A204.1 (cell line): Measurements from ENCODE around the gene SLC25A18.
"Not testable (repeated sequence)": the region's sequence is repeated elsewhere in the genome, so short reads cannot be mapped to it uniquely, and the experiment has no call there.

Experiments
- FAIRE-seq: peaks from 2 replicates; lab custom pipeline; 2012; peaks lifted over from hg19 to GRCh38; lab: Jason Lieb, UNC

Gene SLC25A18, protein sequence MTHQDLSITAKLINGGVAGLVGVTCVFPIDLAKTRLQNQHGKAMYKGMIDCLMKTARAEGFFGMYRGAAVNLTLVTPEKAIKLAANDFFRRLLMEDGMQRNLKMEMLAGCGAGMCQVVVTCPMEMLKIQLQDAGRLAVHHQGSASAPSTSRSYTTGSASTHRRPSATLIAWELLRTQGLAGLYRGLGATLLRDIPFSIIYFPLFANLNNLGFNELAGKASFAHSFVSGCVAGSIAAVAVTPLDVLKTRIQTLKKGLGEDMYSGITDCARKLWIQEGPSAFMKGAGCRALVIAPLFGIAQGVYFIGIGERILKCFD

GRCh38 chr22:17562906-17563870 is at the start of gene SLC25A18:
Gene SLC25A18 (plus strand): TSS chr22:17563498. CDS start chr22:17579945, 16,447 bp downstream.
- no peak for FAIRE-seq

GRCh38 chr22:17513612-17514011 is 49.7 kb upstream of the SLC25A18 start:
- no peak for FAIRE-seq

GRCh38 chr22:17514084-17514483 is 49.2 kb upstream of the SLC25A18 start:
- FAIRE-seq, result no peak

DNA sequence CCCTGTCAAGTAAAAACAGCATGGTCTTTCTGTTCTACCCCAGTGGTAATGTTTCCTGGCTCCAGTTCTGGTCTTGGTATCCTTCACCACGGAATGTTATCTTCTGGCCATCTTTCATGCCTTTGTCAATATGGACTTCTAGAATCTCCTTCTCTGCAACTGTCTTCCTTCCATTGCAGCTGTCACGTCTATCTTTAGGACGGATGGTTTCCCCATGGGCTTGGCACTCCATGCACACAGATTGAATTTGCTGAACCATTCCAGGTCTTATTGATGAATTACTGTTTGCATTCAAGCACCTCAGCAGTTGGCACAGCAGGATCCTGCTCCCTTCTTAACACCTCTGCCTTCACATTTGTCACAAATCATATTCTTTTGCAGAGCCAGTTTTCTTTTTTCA is 44.9 kb upstream of the SLC25A18 start:
- no peak for FAIRE-seq

- not testable (repeated sequence) for FAIRE-seq
Measured at GRCh38 chr22:17521971-17522370, 41.3 kb upstream of the SLC25A18 start.

DNA sequence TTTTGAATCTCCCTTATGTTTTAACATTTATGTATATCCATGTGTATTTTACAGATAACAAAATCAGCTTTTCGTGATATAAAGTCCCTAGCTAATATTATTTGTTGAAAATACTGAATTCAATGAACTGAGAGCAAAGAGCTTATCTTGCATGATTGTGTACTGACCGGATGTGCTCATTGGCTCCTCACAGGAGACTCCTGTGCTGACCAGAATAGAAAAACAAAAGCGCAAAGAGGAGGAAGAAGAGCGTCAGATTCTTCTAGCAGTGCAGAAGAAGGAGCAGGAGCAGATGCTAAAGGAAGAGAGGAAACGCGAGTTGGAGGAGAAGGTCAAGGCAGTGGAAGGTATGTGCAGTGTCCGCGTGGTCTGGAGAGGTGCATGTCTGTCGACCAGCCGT is 39.4 kb upstream of the SLC25A18 start:
- no peak for FAIRE-seq

- no peak for FAIRE-seq
Measured at GRCh38 chr22:17536269-17536668, 27.0 kb upstream of the SLC25A18 start.

- FAIRE-seq, result no peak
Measured at GRCh38 chr22:17537155-17537554, 26.1 kb upstream of the SLC25A18 start.

GRCh38 chr22:17540481-17540880 is 22.8 kb upstream of the SLC25A18 start:
- no peak for FAIRE-seq

GRCh38 chr22:17541476-17541875 is 21.8 kb upstream of the SLC25A18 start:
- no peak for FAIRE-seq

DNA sequence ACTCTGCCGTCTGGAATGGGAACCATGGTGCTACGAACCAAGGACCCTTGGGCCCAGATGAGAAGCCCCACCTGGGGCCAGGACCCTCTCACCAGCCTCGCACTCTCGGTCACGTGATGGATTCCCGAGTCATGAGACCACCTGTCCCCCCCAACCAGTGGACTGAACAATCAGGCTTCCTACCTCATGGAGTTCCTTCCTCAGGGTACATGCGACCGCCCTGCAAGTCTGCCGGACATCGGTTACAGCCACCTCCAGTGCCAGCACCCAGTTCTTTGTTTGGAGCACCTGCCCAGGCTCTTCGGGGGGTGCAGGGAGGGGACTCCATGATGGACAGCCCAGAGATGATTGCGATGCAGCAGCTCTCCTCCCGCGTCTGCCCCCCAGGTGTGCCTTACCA is 20.8 kb upstream of the SLC25A18 start:
- no peak for FAIRE-seq

DNA sequence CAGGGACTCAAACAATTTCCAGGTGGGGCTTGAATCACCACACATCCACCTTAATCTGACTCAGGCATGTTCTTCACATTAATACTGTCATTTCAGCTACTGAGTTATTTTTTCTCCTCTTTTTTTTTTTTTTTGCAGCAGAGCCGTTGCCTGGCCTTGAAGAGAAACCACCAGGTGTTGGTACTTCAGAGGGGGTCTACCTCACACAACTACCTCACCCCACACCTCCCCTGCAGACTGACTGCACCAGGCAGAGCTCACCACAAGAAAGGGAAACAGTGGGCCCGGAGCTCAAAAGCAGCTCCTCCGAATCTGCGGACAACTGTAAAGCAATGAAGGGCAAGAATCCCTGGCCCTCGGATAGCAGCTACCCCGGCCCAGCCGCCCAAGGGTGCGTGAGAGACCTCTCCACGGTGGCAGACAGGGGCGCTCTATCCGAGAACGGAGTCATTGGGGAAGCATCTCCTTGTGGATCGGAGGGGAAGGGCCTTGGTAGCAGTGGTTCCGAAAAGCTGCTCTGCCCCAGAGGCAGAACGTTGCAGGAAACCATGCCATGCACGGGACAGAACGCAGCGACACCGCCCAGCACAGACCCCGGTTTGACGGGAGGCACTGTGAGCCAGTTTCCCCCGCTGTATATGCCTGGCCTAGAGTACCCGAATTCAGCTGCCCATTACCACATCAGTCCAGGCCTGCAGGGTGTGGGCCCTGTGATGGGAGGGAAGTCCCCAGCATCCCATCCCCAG is 15.1 kb upstream of the SLC25A18 start:
- no peak for FAIRE-seq

GRCh38 chr22:17548756-17549035 is 14.6 kb upstream of the SLC25A18 start:
- FAIRE-seq, result no peak

GRCh38 chr22:17549183-17549582 is 14.1 kb upstream of the SLC25A18 start:
- no peak for FAIRE-seq

- no peak for FAIRE-seq
Measured at GRCh38 chr22:17549655-17550054, 13.6 kb upstream of the SLC25A18 start.

DNA sequence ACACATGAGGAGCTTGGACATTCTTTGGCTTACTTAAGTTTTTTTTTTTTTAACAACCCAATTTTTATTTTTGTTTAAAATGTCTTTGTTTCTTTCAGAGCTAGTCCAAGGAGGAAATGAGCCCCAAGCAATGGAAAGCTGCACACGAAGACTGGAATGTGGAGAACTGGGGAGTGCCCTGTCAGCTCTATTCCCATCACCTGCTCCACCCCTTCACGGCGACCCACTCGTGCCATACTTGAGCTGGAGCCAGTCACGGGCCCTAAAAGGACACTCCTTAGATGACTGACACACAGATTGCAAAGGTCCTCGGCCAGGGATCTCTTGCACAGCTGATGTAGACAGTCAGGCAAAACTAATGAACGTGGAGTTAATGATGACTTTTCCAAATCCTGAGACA is 10.6 kb upstream of the SLC25A18 start:
- FAIRE-seq, result no peak

GRCh38 chr22:17554814-17555213 is 8.5 kb upstream of the SLC25A18 start:
- no peak for FAIRE-seq

DNA sequence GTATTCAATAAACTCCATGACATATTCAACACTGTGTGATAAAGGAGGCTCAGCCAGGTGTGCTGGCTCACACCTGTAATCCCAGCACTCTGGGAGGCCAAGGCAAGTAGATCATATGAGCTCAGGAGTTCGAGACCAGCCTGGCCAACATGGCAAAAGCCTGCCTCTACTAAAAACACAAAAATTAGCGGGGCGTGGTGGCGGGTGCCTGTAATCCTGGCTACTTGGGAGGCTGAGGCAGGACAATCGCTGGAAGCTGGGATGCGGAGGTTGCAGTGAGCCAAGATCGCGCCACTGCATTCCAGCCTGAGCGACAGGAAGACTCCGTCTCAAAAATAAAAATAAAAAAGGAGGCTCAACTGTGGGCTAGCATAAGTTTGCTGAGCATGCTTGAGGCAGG is 4.1 kb upstream of the SLC25A18 start:
- FAIRE-seq, result no peak

- FAIRE-seq, result no peak
Measured at GRCh38 chr22:17563936-17564391, 666 bp downstream of the SLC25A18 start.

GRCh38 chr22:17566016-17566687 is 2.9 kb downstream of the SLC25A18 start:
- FAIRE-seq, result not testable (repeated sequence)

DNA sequence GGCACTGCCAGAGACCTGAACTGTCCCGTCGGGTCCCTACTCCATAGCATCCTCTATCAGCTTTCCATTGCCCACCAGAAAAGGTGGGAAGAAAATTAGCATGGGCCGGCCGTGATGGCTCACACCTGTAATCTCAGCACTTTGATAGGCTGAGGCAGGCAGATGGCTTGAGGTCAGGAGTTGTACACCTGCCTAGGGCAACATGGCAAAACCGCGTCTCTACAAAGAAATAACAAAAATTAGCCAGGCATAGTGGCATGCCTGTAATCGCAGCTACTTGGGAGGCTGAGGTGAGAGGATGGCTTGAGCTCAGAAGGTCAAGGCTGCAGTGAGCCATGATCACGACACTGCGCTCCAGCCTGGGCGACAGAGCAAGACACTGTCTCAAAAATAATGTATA is 3.5 kb downstream of the SLC25A18 start:
- no peak for FAIRE-seq

DNA sequence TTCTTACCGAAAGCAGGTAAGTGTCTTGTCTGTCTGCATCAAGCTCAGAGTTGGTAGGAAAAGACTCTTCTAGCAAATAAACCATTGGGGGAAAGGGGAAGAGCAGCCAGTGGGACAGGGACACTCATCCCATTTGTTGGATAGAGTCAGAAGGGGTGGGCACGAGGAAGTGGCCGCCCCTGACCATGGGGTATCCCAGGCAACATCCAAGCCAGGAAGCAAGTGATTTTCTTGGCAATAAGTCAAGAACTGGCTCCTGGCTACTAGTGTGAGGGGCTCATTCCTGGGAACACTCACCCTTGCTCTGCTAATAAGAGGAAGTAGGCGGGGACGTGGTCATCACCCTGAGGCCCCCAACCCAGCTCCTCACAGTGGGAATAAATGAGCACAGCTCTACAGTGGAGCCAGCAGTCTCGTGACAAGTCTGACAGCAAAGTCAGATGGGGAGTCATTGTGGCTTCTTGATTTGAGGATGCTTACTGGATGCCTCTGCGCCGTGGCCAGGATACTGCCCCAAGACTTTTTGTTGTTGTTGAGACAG is 6.7 kb downstream of the SLC25A18 start:
- no peak for FAIRE-seq
